Vagina (tissue), 2 donors: ENCODE measurements around the gene DLEU7. TPM values are rescaled to one million over a fixed set of nuclear protein-coding genes. Genes with fewer than 3 reads are reported as not detected.

ENCODE experiments used
- DNase-seq, 2 donors: peaks; one replicate each; pipeline ENCODE4 v3.0.0-alpha.2; 2017; ENCODE audit errors: extremely low spot score in 2 of 2
- H3K27ac ChIP-seq: fragments of 200-600 bp; sonication (generic); one replicate; pipeline ENCODE4 v1.5.1; 2019
- H3K27me3 ChIP-seq: fragments of 200-600 bp; sonication (generic); one replicate; pipeline ENCODE4 v1.5.1; 2019
- H3K36me3 ChIP-seq, 2 donors: fragments of 200-600 bp; sonication (generic); one replicate each; pipeline ENCODE4 v1.5.1; 2017 to 2019
- H3K4me1 ChIP-seq: fragments of 200-600 bp; sonication (generic); one replicate; pipeline ENCODE4 v1.5.1; 2019
- H3K4me3 ChIP-seq, 2 donors: fragments of 200-600 bp; sonication (generic); 1 replicate in 1 of 2; 2 replicates in 1 of 2; pipeline ENCODE4 v1.5.1; 2016 to 2019
- H3K9me3 ChIP-seq: fragments of 200-600 bp; sonication (generic); one replicate; pipeline ENCODE4 v1.5.1; 2019
- POLR2A ChIP-seq, 2 donors: fragments of 450-650 bp; IDR thresholded peaks; one replicate each; pipeline ENCODE4 v1.6.1; 2017; ENCODE audit warnings: antibody characterized with exemption in 2 of 2, mild to moderate bottlenecking in 2 of 2, moderate library complexity in 2 of 2
- POLR2AphosphoS5 ChIP-seq, 2 donors: sonication (generic); formaldehyde crosslinking; IDR thresholded peaks; one replicate each; pipeline ENCODE4 v1.9.0; 2017; ENCODE audit warnings: antibody characterized with exemption in 2 of 2, mild to moderate bottlenecking in 2 of 2, low read depth in 1 of 2; ENCODE audit not compliant: insufficient read depth in 1 of 2
- intact Hi-C: fragments of 100-400 bp; cut with DNase I; formaldehyde crosslinking; loops from one replicate; pipeline ENCODE4 v1.15.1; 2023
- total RNA-seq: library from RNA; depleted of rRNA; stranded (reverse); fragments of >200 nt; gene quantifications from one replicate; pipeline ENCODE4 v1.2.3, GENCODE V29; 2016
- TF ChIP-seq, protein P1 (sequence below), 3 experiments: fragments of 450-650 bp in 2 of 3; fragments of 200-600 bp in 1 of 3; sonication (generic) in 1 of 3; IDR thresholded peaks; one replicate each; pipeline ENCODE4 v1.5.1; 2017 to 2019; ENCODE audit warnings: antibody characterized with exemption in 3 of 3, mild to moderate bottlenecking in 2 of 3, moderate library complexity in 2 of 3

Gene DLEU7
- total RNA-seq, 1 donor from 2014 or later: not detected

DNA sequence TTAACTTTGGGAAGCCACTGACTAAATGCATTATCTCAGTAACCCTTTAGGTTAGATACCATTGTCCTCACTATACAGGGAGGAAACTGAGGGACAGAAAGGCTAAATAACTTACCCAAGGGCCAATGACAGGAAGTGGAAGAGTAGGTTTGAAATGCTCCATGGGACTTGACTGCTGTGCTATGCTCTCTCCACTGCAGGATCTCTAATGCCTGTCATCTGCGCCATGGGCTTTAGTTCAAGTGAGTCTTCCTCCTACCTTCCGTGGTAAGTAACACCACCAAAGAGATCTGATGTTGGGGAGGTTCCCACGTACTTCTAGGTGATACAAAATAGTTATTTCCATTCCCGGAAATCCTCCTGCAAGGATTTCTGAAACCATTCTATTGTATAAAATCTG, 3.7 kb downstream of the DLEU7 start:
- intact Hi-C loops: no loop called here
- no peak overlapping the region for H3K27ac ChIP-seq
- no peak for TF ChIP-seq POLR2AphosphoS5 (IDR thresholded peaks at IDR 0.05; ENCODE audit: insufficient read depth in 1 of 2, low read depth in 1 of 2)
- TF ChIP-seq, protein P1, sequence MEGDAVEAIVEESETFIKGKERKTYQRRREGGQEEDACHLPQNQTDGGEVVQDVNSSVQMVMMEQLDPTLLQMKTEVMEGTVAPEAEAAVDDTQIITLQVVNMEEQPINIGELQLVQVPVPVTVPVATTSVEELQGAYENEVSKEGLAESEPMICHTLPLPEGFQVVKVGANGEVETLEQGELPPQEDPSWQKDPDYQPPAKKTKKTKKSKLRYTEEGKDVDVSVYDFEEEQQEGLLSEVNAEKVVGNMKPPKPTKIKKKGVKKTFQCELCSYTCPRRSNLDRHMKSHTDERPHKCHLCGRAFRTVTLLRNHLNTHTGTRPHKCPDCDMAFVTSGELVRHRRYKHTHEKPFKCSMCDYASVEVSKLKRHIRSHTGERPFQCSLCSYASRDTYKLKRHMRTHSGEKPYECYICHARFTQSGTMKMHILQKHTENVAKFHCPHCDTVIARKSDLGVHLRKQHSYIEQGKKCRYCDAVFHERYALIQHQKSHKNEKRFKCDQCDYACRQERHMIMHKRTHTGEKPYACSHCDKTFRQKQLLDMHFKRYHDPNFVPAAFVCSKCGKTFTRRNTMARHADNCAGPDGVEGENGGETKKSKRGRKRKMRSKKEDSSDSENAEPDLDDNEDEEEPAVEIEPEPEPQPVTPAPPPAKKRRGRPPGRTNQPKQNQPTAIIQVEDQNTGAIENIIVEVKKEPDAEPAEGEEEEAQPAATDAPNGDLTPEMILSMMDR (IDR thresholded peaks at IDR 0.05): no peak
- TF ChIP-seq POLR2A (IDR thresholded peaks at IDR 0.05): no peak
- no peak overlapping the region for H3K4me3 ChIP-seq
- peaks cover 12% of the 10 kb centered on the region for H3K4me1 ChIP-seq
- no peaks in the 10 kb centered on the region for H3K27me3 ChIP-seq
- H3K9me3 ChIP-seq: no peaks in the 10 kb centered on the region
- H3K36me3 ChIP-seq: no peaks in the 10 kb centered on the region
- no peak for DNase-seq

DNA sequence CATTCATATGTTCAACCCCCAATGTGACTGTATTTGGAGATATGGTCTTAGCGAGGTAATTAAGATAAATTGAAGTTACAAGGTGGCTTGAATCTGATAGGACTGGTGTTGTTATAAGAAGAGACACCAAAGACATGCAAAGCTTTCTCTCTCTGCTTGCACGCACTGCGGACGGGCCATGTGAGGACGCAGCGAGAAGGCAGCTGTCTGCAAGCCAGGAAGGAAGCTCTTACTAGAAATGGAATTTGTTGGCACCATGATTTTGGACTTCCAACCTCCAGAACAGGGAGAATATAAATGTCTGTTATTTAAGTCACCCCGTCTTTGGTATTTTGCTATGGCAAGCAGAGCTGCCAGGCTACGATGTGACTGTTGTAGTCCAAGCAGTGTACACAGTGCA, 4.8 kb downstream of the DLEU7 start:
- intact Hi-C loops: no loop called here

DNA sequence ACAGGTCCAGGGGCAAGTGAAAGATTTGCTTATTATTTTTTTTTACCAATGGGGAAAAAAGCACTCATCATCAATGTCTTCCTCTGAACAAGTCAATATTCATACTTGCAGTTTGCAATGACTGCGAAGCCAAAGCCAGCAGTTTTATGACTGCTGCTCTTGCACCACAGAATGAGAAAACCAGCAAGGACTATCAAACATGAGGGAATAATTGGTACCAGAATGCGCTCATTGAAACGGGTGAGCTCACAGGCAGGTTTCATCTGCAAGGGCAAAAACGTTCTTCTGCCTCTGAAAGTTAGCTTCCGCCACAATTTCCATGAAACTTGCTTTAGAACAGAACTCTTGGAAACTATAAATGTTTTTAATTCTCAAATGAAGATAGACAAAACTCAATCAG, 5.5 kb downstream of the DLEU7 start:
- peaks cover 4% of the 10 kb centered on the region for H3K4me1 ChIP-seq
- H3K4me3 ChIP-seq: no peak overlapping the region
- TF ChIP-seq, protein P1 (IDR thresholded peaks at IDR 0.05): no peak
- no peak overlapping the region for H3K27ac ChIP-seq
- intact Hi-C loops: no loop called here
- no peak for DNase-seq
- no peaks in the 10 kb centered on the region for H3K36me3 ChIP-seq
- H3K27me3 ChIP-seq: no peaks in the 10 kb centered on the region
- no peaks in the 10 kb centered on the region for H3K9me3 ChIP-seq

More for the DNA sequence above, 4.8 kb downstream of the DLEU7 start:
- Histone ChIP-seq H3K27me3 (no peaks in the 10 kb centered on the region), H3K27ac (no peak overlapping the region), H3K4me1 (peaks cover 11% of the 10 kb centered on the region), H3K9me3 (no peaks in the 10 kb centered on the region), H3K36me3 (no peaks in the 10 kb centered on the region), H3K4me3 (no peak overlapping the region)
- TF ChIP-seq, protein P1 (IDR thresholded peaks at IDR 0.05): no peak
- no peak for TF ChIP-seq POLR2A (IDR thresholded peaks at IDR 0.05)
- TF ChIP-seq POLR2AphosphoS5 (IDR thresholded peaks at IDR 0.05; ENCODE audit: insufficient read depth in 1 of 2, low read depth in 1 of 2): no peak
- no peak for DNase-seq

DNA sequence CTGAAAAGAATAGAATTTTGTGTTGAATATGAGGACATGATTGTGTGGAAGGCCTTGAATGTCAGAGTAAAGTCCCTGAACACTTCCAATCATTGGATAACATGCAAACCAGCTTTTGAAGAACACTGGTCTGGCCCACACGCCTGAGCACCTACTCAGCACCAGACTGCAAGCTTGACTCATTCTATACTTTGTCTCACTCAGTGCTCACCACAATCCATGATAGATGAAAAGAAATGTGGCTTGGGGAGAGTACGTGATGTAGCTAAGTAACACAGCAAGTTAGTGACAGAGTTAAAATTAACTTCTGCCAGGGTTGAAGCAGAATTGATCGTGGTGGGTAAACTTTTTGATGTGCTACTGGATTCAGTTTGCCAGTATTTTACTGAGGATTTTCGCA, 12.0 kb downstream of the DLEU7 start:
- intact Hi-C loops: no loop called here
- Histone ChIP-seq H3K4me1 (no peaks in the 10 kb centered on the region), H3K9me3 (no peaks in the 10 kb centered on the region), H3K36me3 (no peaks in the 10 kb centered on the region), H3K27me3 (no peaks in the 10 kb centered on the region), H3K4me3 (no peak overlapping the region), H3K27ac (no peak overlapping the region)
- no peak for DNase-seq
- no peak for TF ChIP-seq POLR2AphosphoS5 (IDR thresholded peaks at IDR 0.05; ENCODE audit: insufficient read depth in 1 of 2, low read depth in 1 of 2)
- TF ChIP-seq, protein P1 (IDR thresholded peaks at IDR 0.05): no peak
- TF ChIP-seq POLR2A (IDR thresholded peaks at IDR 0.05): no peak

DNA sequence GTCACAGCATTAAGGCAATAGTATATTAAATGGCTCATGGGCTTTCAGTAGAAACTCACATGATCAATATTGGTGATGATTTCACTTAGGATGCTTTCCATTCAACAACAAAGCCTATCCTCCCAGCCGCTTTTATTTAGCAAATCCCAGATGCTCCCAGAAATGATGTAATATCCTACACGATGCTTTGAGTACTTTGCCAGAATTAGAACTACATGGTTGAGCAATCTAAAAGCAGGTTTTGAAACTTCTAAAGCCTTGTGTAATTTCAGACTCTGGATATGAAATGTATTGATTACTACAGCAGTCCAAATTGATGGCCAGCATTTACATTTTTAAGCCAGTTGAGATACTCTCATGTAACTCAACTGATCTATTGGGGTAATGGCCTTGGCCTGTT, 13.6 kb downstream of the DLEU7 start:
- no peak for DNase-seq
- H3K4me3 ChIP-seq: no peak overlapping the region
- no peaks in the 10 kb centered on the region for H3K4me1 ChIP-seq
- no peaks in the 10 kb centered on the region for H3K27me3 ChIP-seq
- no peaks in the 10 kb centered on the region for H3K9me3 ChIP-seq
- intact Hi-C loops: no loop called here
- H3K36me3 ChIP-seq: no peaks in the 10 kb centered on the region
- TF ChIP-seq POLR2A (IDR thresholded peaks at IDR 0.05): no peak
- TF ChIP-seq, protein P1 (IDR thresholded peaks at IDR 0.05): no peak
- no peak for TF ChIP-seq POLR2AphosphoS5 (IDR thresholded peaks at IDR 0.05; ENCODE audit: insufficient read depth in 1 of 2, low read depth in 1 of 2)
- H3K27ac ChIP-seq: no peak overlapping the region
